Dendritic cell treated with granulocyte-macrophage colony-stimulating factor and Interleukin-4, amounts not matched to agents 40 ng/mL and 50 ng/mL, for 4 days (primary cell): ENCODE data around the gene TTC27.

Experiments
- H3K27ac Mint-ChIP-seq: one replicate; pipeline ENCODE4 v1.8.0; 2022; ENCODE audit warnings: mild to moderate bottlenecking, mixed read lengths
- H3K27me3 Mint-ChIP-seq: one replicate; pipeline ENCODE4 v1.8.0; 2022; ENCODE audit warnings: mild to moderate bottlenecking, mixed read lengths
- H3K36me3 Mint-ChIP-seq: one replicate; pipeline ENCODE4 v1.8.0; 2022; ENCODE audit warnings: low read depth, mixed read lengths
- H3K4me1 Mint-ChIP-seq: one replicate; pipeline ENCODE4 v1.8.0; 2022; ENCODE audit warnings: low read depth, mixed read lengths
- H3K4me3 Mint-ChIP-seq: one replicate; pipeline ENCODE4 v1.8.0; 2022; ENCODE audit warnings: mild to moderate bottlenecking, moderate library complexity, mixed read lengths
- H3K9me3 Mint-ChIP-seq: one replicate; pipeline ENCODE4 v1.8.0; 2022; ENCODE audit warnings: mixed read lengths
- intact Hi-C: fragments of 100-400 bp; cut with micrococcal nuclease; formaldehyde crosslinking; loops from one replicate; pipeline ENCODE4 v1.15.0; 2022

Gene TTC27

DNA sequence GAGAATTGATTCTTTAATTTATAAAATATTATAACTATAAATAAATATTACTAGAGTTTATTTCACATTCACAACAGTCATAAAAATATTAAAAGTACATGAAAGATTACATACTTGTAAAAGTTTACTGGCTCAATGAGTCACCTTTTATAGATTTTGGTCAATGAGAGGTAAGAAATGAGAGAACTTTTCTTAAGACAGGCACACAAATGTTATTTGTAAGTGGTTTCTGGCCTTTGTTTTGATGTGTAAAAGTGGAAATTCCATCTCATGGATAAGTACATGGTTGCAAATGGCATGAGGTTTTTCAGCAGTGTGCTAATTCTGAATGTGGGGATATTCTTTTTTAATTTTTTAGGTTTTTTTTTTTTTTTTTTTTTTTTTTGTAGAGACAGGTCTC is 63.8 kb downstream of the TTC27 start:
- peaks cover 2% of the 10 kb centered on the region for H3K36me3 Mint-ChIP-seq
- no peaks in the 10 kb centered on the region for H3K27me3 Mint-ChIP-seq

GRCh38 chr2:32696439-32696838 is 68.6 kb downstream of the TTC27 start:
- Mint-ChIP-seq H3K4me3 (no peak overlapping the region), H3K9me3 (no peaks in the 10 kb centered on the region), H3K27me3 (no peaks in the 10 kb centered on the region), H3K36me3 (peaks cover 5% of the 10 kb centered on the region), H3K27ac (no peak overlapping the region), H3K4me1 (no peaks in the 10 kb centered on the region)
- intact Hi-C loops: no loop called here

More for the DNA sequence above, 63.8 kb downstream of the TTC27 start:
- intact Hi-C loops: no loop called here
- Mint-ChIP-seq H3K4me3 (no peak overlapping the region), H3K9me3 (no peaks in the 10 kb centered on the region), H3K4me1 (no peaks in the 10 kb centered on the region), H3K27ac (no peak overlapping the region)

GRCh38 chr2:32697156-32697555 is 69.3 kb downstream of the TTC27 start:
- Mint-ChIP-seq H3K4me1 (no peaks in the 10 kb centered on the region), H3K36me3 (peaks cover 5% of the 10 kb centered on the region), H3K27me3 (no peaks in the 10 kb centered on the region), H3K9me3 (no peaks in the 10 kb centered on the region), H3K27ac (no peak overlapping the region), H3K4me3 (no peak overlapping the region)
- intact Hi-C loops: no loop called here

DNA sequence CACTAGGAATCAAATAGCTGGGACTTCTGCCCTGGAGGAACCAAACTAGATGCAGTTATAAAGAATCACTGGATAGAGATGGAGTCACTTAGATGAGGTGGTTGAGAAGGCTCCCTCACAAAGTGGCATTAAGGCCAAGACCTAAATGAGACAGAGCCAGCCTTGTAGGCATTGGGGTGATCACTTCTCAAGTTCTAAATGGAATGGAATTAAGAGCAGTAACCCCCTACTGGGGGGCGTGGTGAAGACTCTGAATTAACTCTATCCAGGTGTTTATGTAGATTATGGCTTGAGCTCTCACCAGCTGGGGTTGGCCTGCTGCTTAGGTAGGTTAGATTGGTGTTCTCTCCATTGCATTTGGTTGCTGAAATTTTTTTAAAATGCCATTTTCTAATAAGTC is 71.3 kb downstream of the TTC27 start:
- H3K4me3 Mint-ChIP-seq: no peak overlapping the region
- H3K9me3 Mint-ChIP-seq: no peaks in the 10 kb centered on the region
- peaks cover 19% of the 10 kb centered on the region for H3K36me3 Mint-ChIP-seq
- no peak overlapping the region for H3K27ac Mint-ChIP-seq
- no peaks in the 10 kb centered on the region for H3K4me1 Mint-ChIP-seq
- no peaks in the 10 kb centered on the region for H3K27me3 Mint-ChIP-seq
- intact Hi-C loops: no loop called here

DNA sequence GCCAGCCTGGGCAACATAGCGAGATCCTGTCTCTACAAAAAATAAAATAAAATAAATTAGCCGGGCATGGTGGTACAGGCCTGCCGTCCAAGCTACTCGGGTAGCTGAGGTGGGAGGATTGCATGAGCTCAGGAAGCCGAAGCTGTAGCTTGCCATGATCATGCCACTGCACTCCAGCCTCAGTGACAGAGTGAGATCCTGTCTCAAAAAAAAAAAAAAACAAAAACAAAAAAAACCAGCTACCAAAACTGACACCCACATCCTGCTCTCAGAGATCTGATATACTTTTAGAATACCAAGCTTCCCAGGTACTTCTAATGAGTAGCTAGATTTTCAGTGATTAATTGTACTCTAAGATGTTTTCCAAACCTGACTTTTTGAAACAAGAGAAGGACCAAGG is 74.0 kb downstream of the TTC27 start:
- no peaks in the 10 kb centered on the region for H3K9me3 Mint-ChIP-seq
- no peak overlapping the region for H3K4me3 Mint-ChIP-seq
- intact Hi-C loops: no loop called here
- H3K4me1 Mint-ChIP-seq: no peaks in the 10 kb centered on the region
- H3K27ac Mint-ChIP-seq: no peak overlapping the region
- H3K27me3 Mint-ChIP-seq: no peaks in the 10 kb centered on the region
- H3K36me3 Mint-ChIP-seq: peaks cover 29% of the 10 kb centered on the region

- H3K4me3 Mint-ChIP-seq: no peak overlapping the region
- H3K9me3 Mint-ChIP-seq: no peaks in the 10 kb centered on the region
- no peak overlapping the region for H3K27ac Mint-ChIP-seq
- no peaks in the 10 kb centered on the region for H3K4me1 Mint-ChIP-seq
- H3K27me3 Mint-ChIP-seq: no peaks in the 10 kb centered on the region
- intact Hi-C loops: no loop called here
- H3K36me3 Mint-ChIP-seq: peaks cover 29% of the 10 kb centered on the region
Measured at GRCh38 chr2:32702303-32703064, 74.6 kb downstream of the TTC27 start.

- no peaks in the 10 kb centered on the region for H3K27me3 Mint-ChIP-seq
- peaks cover 4% of the 10 kb centered on the region for H3K4me1 Mint-ChIP-seq
- H3K9me3 Mint-ChIP-seq: no peaks in the 10 kb centered on the region
- no peak overlapping the region for H3K27ac Mint-ChIP-seq
- H3K36me3 Mint-ChIP-seq: peaks cover 24% of the 10 kb centered on the region
- intact Hi-C loops: no loop called here
- H3K4me3 Mint-ChIP-seq: no peak overlapping the region
Measured at GRCh38 chr2:32706815-32707579, 79.1 kb downstream of the TTC27 start.

GRCh38 chr2:32711219-32711618 is 83.4 kb downstream of the TTC27 start:
- peaks cover 4% of the 10 kb centered on the region for H3K4me1 Mint-ChIP-seq
- H3K4me3 Mint-ChIP-seq: no peak overlapping the region
- intact Hi-C loops: no loop called here
- peaks cover 7% of the 10 kb centered on the region for H3K9me3 Mint-ChIP-seq
- H3K27ac Mint-ChIP-seq: no peak overlapping the region
- H3K36me3 Mint-ChIP-seq: peaks cover 24% of the 10 kb centered on the region
- H3K27me3 Mint-ChIP-seq: no peaks in the 10 kb centered on the region

- peaks cover 7% of the 10 kb centered on the region for H3K9me3 Mint-ChIP-seq
- H3K36me3 Mint-ChIP-seq: peaks cover 24% of the 10 kb centered on the region
- intact Hi-C loops: no loop called here
- H3K4me1 Mint-ChIP-seq: peaks cover 4% of the 10 kb centered on the region
- H3K4me3 Mint-ChIP-seq: no peak overlapping the region
- no peak overlapping the region for H3K27ac Mint-ChIP-seq
- no peaks in the 10 kb centered on the region for H3K27me3 Mint-ChIP-seq
Measured at GRCh38 chr2:32711908-32712501, 84.2 kb downstream of the TTC27 start.

- intact Hi-C loops: no loop called here
- Mint-ChIP-seq H3K4me1 (peaks cover under 1% of the 10 kb centered on the region), H3K27me3 (no peaks in the 10 kb centered on the region), H3K4me3 (no peak overlapping the region), H3K36me3 (peaks cover 31% of the 10 kb centered on the region), H3K27ac (no peak overlapping the region), H3K9me3 (peaks cover 7% of the 10 kb centered on the region)
Measured at GRCh38 chr2:32712870-32713269, 85.0 kb downstream of the TTC27 start.

DNA sequence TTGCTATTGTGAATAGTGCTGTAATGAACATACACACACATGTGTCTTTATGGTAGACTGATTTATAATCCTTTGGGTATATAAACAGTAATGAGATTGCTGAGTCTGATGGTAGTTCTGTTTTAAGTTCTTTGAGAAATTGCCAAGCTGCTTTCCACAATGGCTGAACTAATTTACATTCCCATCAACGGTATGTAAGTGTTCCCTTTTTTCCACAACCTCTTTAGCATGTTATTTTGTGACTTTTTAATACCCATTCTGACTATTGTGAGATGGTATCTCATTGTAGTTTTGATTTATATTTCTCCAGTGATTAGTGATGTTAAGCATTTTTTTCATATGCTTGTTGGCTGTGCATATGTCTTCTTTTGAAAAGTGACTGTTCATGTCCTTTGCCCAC is 86.7 kb downstream of the TTC27 start:
- Mint-ChIP-seq H3K4me3 (no peak overlapping the region), H3K9me3 (peaks cover 7% of the 10 kb centered on the region), H3K36me3 (peaks cover 31% of the 10 kb centered on the region), H3K27ac (no peak overlapping the region), H3K4me1 (no peaks in the 10 kb centered on the region), H3K27me3 (no peaks in the 10 kb centered on the region)
- intact Hi-C loops: no loop called here

GRCh38 chr2:32715391-32715841 is 87.6 kb downstream of the TTC27 start:
- H3K4me1 Mint-ChIP-seq: no peaks in the 10 kb centered on the region
- intact Hi-C loops: no loop called here
- H3K4me3 Mint-ChIP-seq: no peak overlapping the region
- H3K27me3 Mint-ChIP-seq: no peaks in the 10 kb centered on the region
- H3K9me3 Mint-ChIP-seq: peaks cover 7% of the 10 kb centered on the region
- H3K27ac Mint-ChIP-seq: no peak overlapping the region
- H3K36me3 Mint-ChIP-seq: peaks cover 31% of the 10 kb centered on the region

- Mint-ChIP-seq H3K4me3 (no peak overlapping the region), H3K36me3 (peaks cover 31% of the 10 kb centered on the region)
Measured at GRCh38 chr2:32715981-32716380, 88.1 kb downstream of the TTC27 start.

DNA sequence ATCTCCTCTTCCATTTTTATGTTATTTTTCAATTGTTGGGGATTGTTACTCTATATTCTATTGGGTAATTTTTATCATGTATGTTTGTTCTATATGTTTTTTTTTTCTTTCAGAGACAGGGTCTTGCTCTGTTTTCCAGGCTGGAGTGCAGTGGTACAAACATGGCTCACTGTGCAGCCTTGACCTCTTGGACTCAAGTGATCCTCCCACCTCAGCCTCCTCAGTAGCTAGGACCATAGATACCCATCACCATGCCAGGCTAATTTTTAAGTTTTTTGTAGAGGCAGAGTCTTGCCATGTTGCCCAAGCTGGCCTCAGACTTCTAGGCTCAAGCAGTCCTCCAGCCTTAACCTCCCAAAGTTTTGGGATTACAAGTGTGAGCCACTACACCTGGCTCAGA is 88.7 kb downstream of the TTC27 start:
- H3K27ac Mint-ChIP-seq: no peak overlapping the region
- H3K4me1 Mint-ChIP-seq: no peaks in the 10 kb centered on the region

More at GRCh38 chr2:32715981-32716380, 88.1 kb downstream of the TTC27 start:
- intact Hi-C loops: no loop called here
- Mint-ChIP-seq H3K4me1 (no peaks in the 10 kb centered on the region), H3K9me3 (peaks cover 7% of the 10 kb centered on the region), H3K27ac (no peak overlapping the region), H3K27me3 (no peaks in the 10 kb centered on the region)

More for the DNA sequence above, 88.7 kb downstream of the TTC27 start:
- Mint-ChIP-seq H3K4me3 (no peak overlapping the region), H3K36me3 (peaks cover 31% of the 10 kb centered on the region), H3K9me3 (peaks cover 7% of the 10 kb centered on the region), H3K27me3 (no peaks in the 10 kb centered on the region)
- intact Hi-C loops: no loop called here
